ENCODE results near the gene RELCH. TPM values are rescaled to one million over a fixed set of nuclear protein-coding genes. Genes with fewer than 3 reads are reported as not detected.

The RELCH gene
- total RNA-seq, 2 experiments from 2014 or later = 18.4 to 21.7 TPM

- TF ChIP-seq CTCF (IDR thresholded peaks at IDR 0.05) = no peak
- POLR2A ChIA-PET = interaction anchor here (1.2 kb wide), 1 partner anchor 22 kb away, joined by 3 read pairs; no protein-coding TSS in a partner anchor
Measured at GRCh38 chr18:62279561-62279960, 92.5 kb downstream of the RELCH start.

GRCh38 chr18:62280058-62280457, 93.0 kb downstream of the RELCH start:
- no peak for TF ChIP-seq CTCF (IDR thresholded peaks at IDR 0.05)
- ChIA-PET CTCF (interaction anchor here (1.0 to 1.5 kb wide), 3 partner anchors 30 to 377 kb away, joined by 4 to 5 read pairs (median 4); no protein-coding TSS in a partner anchor), POLR2A (interaction anchor here (1.2 kb wide), 1 partner anchor 22 kb away, joined by 3 read pairs; no protein-coding TSS in a partner anchor)
- intact Hi-C loops (cut with micrococcal nuclease) = no loop called here
- DNase-seq = no peak
- Mint-ChIP-seq H3K4me1 (ENCODE audit: low read depth) (peaks cover 26% of the 10 kb centered on the region), H3K27me3 (no peaks in the 10 kb centered on the region), H3K9me3 (no peaks in the 10 kb centered on the region), H3K4me3 (no peak overlapping the region), H3K27ac (no peak overlapping the region), H3K36me3 (ENCODE audit: low read depth) (peaks cover 37% of the 10 kb centered on the region)
- ATAC-seq = no peak

More at GRCh38 chr18:62279561-62279960, 92.5 kb downstream of the RELCH start:
- H3K4me3 Mint-ChIP-seq = no peak overlapping the region
- ATAC-seq = no peak
- no peaks in the 10 kb centered on the region for H3K9me3 Mint-ChIP-seq
- H3K36me3 Mint-ChIP-seq (ENCODE audit: low read depth) = peaks cover 34% of the 10 kb centered on the region
- H3K27me3 Mint-ChIP-seq = no peaks in the 10 kb centered on the region
- H3K4me1 Mint-ChIP-seq (ENCODE audit: low read depth) = peaks cover 23% of the 10 kb centered on the region
- intact Hi-C loops (cut with micrococcal nuclease) = no loop called here
- no peak for DNase-seq
- CTCF ChIA-PET = interaction anchor here (1.4 kb wide), 1 partner anchor 96 kb away, joined by 4 read pairs; no protein-coding TSS in a partner anchor
- H3K27ac Mint-ChIP-seq = no peak overlapping the region

GRCh38 chr18:62280786-62281185, 93.7 kb downstream of the RELCH start:
- no peak for ATAC-seq
- Mint-ChIP-seq H3K36me3 (ENCODE audit: low read depth) (peaks cover 41% of the 10 kb centered on the region), H3K4me3 (no peak overlapping the region), H3K27ac (peak overlapping the region; percentile 44), H3K9me3 (no peaks in the 10 kb centered on the region), H3K4me1 (ENCODE audit: low read depth) (peaks cover 31% of the 10 kb centered on the region), H3K27me3 (no peaks in the 10 kb centered on the region)
- intact Hi-C loops (cut with micrococcal nuclease) = no loop called here
- TF ChIP-seq CTCF (IDR thresholded peaks at IDR 0.05) = no peak
- ChIA-PET CTCF (interaction anchor here (1.0 to 1.5 kb wide), 3 partner anchors 31 to 378 kb away, joined by 4 to 5 read pairs (median 4); no protein-coding TSS in a partner anchor), POLR2A (no interaction called here)
- DNase-seq = no peak

- peaks cover 36% of the 10 kb centered on the region for H3K4me1 Mint-ChIP-seq (ENCODE audit: low read depth)
- intact Hi-C loops (cut with micrococcal nuclease) = no loop called here
- H3K27me3 Mint-ChIP-seq = no peaks in the 10 kb centered on the region
- H3K4me3 Mint-ChIP-seq = no peak overlapping the region
- ChIA-PET CTCF (interaction anchor here (1.5 to 1.7 kb wide), 2 partner anchors 32 to 52 kb away, joined by 4 to 5 read pairs; no protein-coding TSS in a partner anchor), POLR2A (no interaction called here)
- H3K27ac Mint-ChIP-seq = peak overlapping the region; percentile 44
- H3K36me3 Mint-ChIP-seq (ENCODE audit: low read depth) = peaks cover 40% of the 10 kb centered on the region
- DNase-seq = no peak
- TF ChIP-seq CTCF (IDR thresholded peaks at IDR 0.05) = no peak
- no peaks in the 10 kb centered on the region for H3K9me3 Mint-ChIP-seq
- peak; percentile 73 for ATAC-seq
Measured at GRCh38 chr18:62281684-62282083, 94.6 kb downstream of the RELCH start.

GRCh38 chr18:62282188-62282629, 95.2 kb downstream of the RELCH start:
- H3K27me3 Mint-ChIP-seq = no peaks in the 10 kb centered on the region
- ChIA-PET CTCF (interaction anchor here (1.4 to 1.7 kb wide), 2 partner anchors 17 to 52 kb away, joined by 3 to 5 read pairs; no protein-coding TSS in a partner anchor), POLR2A (no interaction called here)
- no peaks in the 10 kb centered on the region for H3K9me3 Mint-ChIP-seq
- peak; percentile 35 for ATAC-seq
- no peak overlapping the region for H3K4me3 Mint-ChIP-seq
- no peak for DNase-seq
- peaks cover 38% of the 10 kb centered on the region for H3K36me3 Mint-ChIP-seq (ENCODE audit: low read depth)
- no peak for TF ChIP-seq CTCF (IDR thresholded peaks at IDR 0.05)
- peaks cover 33% of the 10 kb centered on the region for H3K4me1 Mint-ChIP-seq (ENCODE audit: low read depth)
- H3K27ac Mint-ChIP-seq = peak overlapping the region; percentile 46
- intact Hi-C loops (cut with micrococcal nuclease) = no loop called here

All from activated CD8-positive, alpha-beta T cell treated with anti-CD3 and anti-CD28 coated beads for 36 hours (primary cell).